GM19193 (cell line): ENCODE measurements around the gene AGO3.

ENCODE experiments used
- POLR2A ChIP-seq: IDR thresholded peaks from 4 replicates; pipeline ENCODE4 v1.6.1; 2011; ENCODE audit not compliant: insufficient read depth, insufficient read length; ENCODE audit errors: extremely low read depth

Gene AGO3

GRCh38 chr1:36031441-36031840, 100.5 kb downstream of the AGO3 start:
- no peak for TF ChIP-seq POLR2A

GRCh38 chr1:36034692-36035091, 103.8 kb downstream of the AGO3 start:
- no peak for TF ChIP-seq POLR2A

GRCh38 chr1:36035154-36035553, 104.2 kb downstream of the AGO3 start:
- TF ChIP-seq POLR2A = no peak

GRCh38 chr1:36040238-36040637, 109.3 kb downstream of the AGO3 start:
- TF ChIP-seq POLR2A = no peak

- TF ChIP-seq POLR2A = no peak
Measured at GRCh38 chr1:36051821-36052220, 120.9 kb downstream of the AGO3 start.

- TF ChIP-seq POLR2A = no peak
Measured at GRCh38 chr1:36053978-36054377, 123.1 kb downstream of the AGO3 start.

- TF ChIP-seq POLR2A = no peak
Measured at GRCh38 chr1:36055706-36056105, 124.8 kb downstream of the AGO3 start.

GRCh38 chr1:36062315-36062714, 131.4 kb downstream of the AGO3 start:
- no peak for TF ChIP-seq POLR2A

GRCh38 chr1:36067871-36068270, 137.0 kb downstream of the AGO3 start:
- no peak for TF ChIP-seq POLR2A

- no peak for TF ChIP-seq POLR2A
Measured at GRCh38 chr1:36068866-36069265, 138.0 kb downstream of the AGO3 start.

- no peak for TF ChIP-seq POLR2A
Measured at GRCh38 chr1:36070349-36070748, 139.4 kb downstream of the AGO3 start.

GRCh38 chr1:36076979-36077573, 146.2 kb downstream of the AGO3 start:
- TF ChIP-seq POLR2A = no peak

GRCh38 chr1:36080236-36080635, 149.3 kb downstream of the AGO3 start:
- TF ChIP-seq POLR2A = no peak

GRCh38 chr1:36080801-36081200, 149.9 kb downstream of the AGO3 start:
- TF ChIP-seq POLR2A = no peak

- no peak for TF ChIP-seq POLR2A
Measured at GRCh38 chr1:36081926-36082485, 151.1 kb downstream of the AGO3 start.

GRCh38 chr1:36083219-36083618, 152.3 kb downstream of the AGO3 start:
- no peak for TF ChIP-seq POLR2A

- TF ChIP-seq POLR2A = no peak
Measured at GRCh38 chr1:36083635-36084496, 153.0 kb downstream of the AGO3 start, which contains the start of gene TEKT2. TSS of gene TEKT2 (plus strand) at chr1:36084094. CDS start at chr1:36084922, 828 bp downstream.
